HG02852 (cell line): ENCODE results near the gene ABCA8.
"Not testable (repeated sequence)": the region's sequence is repeated elsewhere in the genome, so short reads cannot be mapped to it uniquely, and the experiment has no call there.

ENCODE experiments used
- ATAC-seq: cut with Tn5 transposase; IDR thresholded peaks from one replicate; pipeline ENCODE4 v1.9.1; 2021; ENCODE audit warnings: mild to moderate bottlenecking, moderate library complexity; ENCODE audit not compliant: unreplicated experiment

ABCA8 gene, protein sequence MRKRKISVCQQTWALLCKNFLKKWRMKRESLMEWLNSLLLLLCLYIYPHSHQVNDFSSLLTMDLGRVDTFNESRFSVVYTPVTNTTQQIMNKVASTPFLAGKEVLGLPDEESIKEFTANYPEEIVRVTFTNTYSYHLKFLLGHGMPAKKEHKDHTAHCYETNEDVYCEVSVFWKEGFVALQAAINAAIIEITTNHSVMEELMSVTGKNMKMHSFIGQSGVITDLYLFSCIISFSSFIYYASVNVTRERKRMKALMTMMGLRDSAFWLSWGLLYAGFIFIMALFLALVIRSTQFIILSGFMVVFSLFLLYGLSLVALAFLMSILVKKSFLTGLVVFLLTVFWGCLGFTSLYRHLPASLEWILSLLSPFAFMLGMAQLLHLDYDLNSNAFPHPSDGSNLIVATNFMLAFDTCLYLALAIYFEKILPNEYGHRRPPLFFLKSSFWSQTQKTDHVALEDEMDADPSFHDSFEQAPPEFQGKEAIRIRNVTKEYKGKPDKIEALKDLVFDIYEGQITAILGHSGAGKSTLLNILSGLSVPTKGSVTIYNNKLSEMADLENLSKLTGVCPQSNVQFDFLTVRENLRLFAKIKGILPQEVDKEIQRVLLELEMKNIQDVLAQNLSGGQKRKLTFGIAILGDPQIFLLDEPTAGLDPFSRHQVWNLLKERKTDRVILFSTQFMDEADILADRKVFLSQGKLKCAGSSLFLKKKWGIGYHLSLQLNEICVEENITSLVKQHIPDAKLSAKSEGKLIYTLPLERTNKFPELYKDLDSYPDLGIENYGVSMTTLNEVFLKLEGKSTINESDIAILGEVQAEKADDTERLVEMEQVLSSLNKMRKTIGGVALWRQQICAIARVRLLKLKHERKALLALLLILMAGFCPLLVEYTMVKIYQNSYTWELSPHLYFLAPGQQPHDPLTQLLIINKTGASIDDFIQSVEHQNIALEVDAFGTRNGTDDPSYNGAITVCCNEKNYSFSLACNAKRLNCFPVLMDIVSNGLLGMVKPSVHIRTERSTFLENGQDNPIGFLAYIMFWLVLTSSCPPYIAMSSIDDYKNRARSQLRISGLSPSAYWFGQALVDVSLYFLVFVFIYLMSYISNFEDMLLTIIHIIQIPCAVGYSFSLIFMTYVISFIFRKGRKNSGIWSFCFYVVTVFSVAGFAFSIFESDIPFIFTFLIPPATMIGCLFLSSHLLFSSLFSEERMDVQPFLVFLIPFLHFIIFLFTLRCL (N-terminal part only)

DNA sequence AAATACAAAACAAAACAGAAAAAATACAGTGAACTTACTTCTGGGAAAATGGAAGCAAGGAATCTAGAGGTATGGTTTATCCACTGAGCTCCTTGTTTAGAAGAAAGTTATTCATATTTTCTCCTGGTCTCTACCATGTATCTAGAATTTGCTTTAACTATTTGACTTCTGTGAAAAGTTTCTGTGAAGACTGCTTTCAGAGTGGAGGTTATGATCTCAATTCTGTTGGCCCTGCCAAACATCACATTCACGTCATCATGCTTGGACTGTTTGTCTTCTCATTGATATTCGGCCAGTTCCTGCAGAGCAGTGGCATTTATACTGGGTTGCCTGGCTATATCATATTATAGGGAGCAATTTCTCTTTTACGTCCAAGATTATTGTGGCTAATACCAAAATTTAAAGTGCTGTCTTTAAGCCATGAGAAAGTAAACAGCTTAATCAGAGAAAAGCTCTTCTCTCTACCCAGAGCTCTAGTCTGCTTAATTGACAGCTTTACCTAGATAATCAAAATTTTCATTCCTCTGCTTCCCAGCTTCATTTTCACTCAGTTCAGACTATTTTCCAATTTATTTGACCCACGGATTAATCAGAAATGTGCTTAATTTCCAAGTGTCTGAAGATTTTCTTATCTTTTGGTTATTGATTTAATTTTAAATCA is at the start of gene ABCA8:
ABCA8 (minus strand) TSS at position 212 of the 661 bp plus-strand sequence. CDS start 13,358 bp downstream, outside the sequence.
- no peak for ATAC-seq

DNA sequence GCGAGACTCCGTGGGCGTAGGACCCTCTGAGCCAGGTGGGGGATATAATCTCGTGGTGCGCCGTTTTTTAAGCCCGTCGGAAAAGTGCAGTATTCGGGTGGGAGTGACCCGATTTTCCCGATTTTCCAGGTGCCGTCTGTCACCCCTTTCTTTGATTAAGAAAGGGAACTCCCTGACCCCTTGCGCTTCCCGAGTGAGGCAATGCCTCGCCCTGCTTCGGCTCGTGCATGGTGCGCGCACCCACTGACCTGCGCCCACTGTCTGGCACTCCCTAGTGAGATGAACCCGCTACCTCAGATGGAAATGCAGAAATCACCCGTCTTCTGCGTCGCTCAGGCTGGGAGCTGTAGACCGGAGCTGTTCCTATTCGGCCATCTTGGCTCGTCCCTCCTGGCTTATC is 49.6 kb upstream of the ABCA8 start:
- not testable (repeated sequence) for ATAC-seq

DNA sequence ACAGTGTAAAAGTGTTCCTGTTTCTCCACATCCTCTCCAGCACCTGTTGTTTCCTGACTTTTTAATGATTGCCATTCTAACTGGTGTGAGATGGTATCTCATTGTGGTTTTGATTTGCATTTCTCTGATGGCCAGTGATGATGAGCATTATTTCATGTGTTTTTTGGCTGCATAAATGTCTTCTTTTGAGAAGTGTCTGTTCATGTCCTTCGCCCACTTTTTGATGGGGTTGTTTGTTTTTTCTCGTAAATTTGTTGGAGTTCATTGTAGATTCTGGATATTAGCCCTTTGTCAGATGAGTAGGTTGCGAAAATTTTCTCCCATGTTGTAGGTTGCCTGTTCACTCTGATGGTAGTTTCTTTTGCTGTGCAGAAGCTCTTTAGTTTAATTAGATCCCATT is 44.6 kb upstream of the ABCA8 start:
- ATAC-seq = not testable (repeated sequence)

DNA sequence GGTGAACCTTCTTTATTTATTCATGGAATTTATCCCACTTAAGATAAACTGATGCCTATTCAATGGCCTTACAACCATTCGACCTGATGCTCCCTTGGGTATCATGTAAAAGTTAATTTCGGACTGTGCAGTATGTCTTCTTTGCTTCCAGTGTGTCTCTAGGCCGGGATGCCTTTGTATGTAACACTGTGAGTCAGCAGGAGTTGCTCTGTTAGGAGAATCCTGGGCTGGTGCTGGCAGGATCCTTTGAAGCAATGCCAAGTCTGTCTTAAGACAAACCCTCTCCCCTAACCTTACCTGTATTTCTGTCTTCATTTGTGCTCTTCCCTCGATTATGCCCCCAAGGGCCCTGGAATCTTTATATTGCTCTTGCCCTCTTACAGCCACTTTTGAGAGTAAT is 37.9 kb upstream of the ABCA8 start:
- no peak for ATAC-seq

DNA sequence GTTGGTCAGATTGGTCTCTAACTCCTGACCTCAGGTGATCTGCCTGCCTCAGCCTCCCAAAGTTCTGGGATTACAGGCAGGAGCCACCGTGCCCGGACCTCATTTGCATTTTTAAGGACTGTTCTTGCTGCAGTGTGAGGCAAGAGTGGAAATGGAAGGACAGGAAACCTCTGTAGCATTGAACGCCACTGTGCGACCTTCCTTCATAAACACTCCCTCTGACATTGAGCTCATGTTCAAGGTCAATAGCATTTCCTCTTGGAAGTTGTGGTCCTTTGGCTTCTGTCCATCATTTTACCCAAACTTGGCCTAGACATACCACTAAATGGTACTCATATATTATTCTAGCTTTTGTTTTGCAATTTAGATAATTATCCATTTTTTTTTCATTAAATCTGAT is 32.8 kb upstream of the ABCA8 start:
- no peak for ATAC-seq

DNA sequence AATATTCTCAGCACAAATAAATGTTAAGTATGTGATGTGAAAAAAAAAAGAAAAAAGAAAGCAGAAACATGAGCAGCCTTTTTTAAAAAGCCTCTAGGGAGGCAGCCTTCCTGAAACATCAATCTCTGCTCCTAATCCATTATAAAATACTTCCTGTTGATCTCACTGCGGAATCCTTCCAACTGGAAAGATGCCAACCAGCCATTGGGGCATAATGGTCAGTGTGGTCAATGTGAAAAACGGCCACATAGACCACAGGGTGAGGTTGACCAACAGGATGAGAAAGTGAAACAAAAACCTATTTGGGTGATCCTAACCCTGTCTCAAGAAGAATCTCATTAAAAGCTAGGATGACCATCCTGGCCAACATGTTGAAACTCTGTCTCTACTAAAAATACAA is 26.1 kb upstream of the ABCA8 start:
- ATAC-seq = no peak

DNA sequence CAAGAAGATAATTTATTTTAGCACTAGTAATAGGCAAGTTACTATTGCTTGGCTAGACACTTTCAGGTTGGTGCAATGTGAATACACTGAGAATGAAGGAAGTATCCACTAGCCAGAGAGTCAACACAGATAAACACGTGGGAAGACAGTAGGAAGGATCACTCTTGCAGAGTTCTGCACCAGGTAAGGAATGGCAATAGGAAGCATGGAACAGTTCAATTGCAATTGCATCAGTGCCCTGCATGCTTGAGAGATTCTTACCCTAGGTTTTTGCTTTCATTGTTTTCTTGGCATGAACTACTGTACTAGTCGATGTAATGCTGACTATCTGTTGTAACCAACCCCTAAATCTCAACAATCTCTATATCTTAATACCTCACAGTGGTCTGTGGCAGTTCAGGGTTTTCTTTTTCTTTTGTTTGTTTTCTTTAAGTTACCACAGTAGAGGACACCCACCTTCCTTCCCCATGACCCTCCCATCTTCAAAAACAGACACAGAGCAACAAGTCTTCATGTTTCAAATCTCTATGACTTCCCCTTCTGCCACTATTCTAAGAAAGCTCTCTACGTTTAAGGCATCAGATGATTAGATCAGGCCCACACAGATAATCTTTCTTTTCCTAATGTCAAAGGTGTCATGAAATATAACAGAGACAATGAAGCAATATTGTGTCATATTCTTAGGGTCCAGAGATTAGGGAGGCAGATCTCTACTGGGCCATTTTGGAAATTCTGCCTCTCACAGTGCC is 18.1 kb upstream of the ABCA8 start:
- ATAC-seq = no peak

DNA sequence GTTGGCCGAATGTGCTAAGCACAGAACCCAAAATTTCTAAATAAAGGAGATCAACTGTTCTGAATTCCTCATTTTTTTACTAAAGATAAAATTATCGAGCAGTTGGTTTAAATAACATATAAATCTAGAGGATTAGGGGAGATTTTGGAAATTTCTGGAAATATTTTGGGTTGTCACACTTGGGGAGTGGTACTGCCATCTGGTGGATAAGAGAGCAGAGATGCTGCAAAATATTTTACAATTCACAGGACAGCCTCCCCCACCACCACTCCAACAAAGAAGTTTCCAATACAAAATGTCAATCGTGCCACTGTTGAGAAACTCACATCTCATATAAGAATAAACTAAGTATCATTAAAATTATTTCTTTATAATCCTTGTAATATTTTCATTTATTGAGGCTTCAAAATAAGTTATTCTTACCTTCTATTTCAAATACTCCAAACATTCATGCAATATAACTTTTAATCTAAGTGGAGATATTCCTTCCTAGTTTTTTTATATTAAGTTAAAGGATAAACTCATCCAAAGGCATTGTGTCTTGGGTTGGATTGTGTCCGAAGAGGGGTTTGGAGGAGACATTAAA is 17.0 kb upstream of the ABCA8 start:
- ATAC-seq = no peak

DNA sequence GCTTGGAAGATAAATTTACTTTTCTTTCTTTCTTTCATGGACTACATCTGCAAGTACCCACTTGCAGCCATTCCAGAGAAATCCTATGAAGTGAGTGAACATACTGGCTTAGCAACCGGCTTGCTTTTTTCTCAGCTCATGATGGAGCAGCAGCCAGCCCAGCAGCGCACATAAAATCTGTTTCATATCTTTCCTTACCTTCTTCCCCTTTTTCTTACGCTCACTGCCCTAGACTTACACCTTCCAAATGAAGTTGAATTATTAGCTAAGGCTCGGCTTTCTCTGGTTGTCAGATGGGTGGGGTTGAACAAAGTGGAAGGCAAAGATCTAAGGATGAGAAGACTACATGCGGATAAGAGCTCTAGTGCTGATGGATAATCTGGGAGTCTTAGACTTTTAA is 13.9 kb upstream of the ABCA8 start:
- ATAC-seq = no peak

DNA sequence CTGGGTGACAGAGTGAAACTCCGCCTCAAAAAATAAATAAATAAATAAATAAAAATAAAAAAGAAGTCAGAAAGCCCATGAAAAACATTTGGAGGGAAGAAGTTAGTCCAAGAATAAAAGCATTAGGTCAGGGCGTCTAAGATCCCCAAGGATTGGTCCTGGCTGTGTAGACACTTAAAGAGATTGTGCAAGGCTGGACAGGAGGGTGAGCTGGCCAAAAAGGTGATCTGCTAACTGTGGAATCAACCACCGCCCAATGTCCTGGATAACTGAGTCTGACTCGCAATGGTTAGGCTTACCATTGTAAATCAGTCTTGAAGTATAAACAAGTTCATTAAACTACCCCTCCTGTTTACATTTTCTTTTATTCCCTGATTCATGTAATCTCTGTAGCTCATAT is 8.8 kb upstream of the ABCA8 start:
- no peak for ATAC-seq

DNA sequence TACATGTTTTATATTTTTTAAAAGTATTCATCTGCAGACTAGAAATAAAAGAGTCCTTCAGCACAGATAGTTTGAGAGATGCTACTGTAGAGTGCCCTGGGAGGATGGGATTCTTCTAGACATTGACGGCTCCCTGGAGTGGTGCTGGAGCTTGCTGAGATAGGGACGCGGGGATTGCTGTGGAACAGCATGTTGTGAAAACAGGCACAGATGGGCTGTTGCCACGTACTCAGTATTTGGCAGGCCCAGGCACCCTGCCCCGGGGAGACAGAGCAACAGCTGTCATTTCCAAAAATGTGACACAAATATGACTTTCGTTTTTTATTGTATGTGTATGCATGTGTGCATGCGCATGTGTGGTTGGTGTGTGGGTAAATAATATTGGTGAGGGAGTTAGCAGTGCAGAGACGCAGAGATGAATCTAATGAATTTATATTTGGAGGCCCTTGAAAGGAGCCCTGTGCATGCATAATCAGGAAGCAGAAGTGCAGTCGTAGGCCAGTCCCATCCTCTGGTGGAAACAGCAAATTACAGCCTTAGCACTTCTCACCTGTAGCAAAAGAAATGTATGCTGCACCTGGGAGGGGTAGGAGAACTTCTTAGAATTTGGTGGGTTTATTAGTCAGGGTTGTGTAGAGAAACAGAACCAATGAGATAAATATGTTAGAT is 6.2 kb upstream of the ABCA8 start:
- ATAC-seq = no peak

DNA sequence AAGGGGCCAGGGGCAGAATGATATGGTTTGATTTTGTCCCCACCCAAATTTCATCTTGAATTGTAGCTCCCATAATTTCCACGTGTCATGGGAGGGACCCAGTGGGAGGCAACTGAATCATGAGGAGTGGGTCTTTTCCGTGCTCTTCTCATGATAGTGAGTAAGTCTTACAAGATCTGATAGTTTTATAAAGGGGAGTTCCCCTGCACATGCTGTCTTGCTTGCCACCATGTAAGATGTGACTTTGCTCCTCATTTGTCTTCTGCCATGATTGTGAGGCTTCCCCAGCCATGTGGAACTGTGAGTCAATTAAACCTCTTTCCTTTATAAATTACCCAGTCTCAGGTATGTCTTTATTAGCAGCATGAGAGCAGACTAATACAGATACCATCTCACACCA is 3.9 kb upstream of the ABCA8 start:
- not testable (repeated sequence) for ATAC-seq

DNA sequence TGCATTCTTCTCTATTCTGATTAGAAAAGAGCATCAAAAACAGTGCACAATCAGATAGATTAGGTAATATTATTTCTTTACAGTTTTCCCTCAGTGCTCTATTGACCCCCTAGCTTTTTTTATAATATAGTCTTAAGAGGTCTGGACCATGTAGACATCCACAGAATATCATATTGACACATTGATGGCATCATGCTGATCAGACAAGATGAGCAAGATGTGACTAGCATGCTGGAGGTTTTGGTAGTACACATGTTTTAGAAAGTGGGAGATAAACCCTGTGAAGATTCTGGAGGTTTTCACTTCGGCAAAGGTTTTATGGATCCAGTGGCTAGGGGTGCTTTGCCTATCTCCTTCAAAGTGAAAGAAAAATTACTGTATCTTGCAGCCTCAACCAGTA is 2.8 kb upstream of the ABCA8 start:
- no peak for ATAC-seq

DNA sequence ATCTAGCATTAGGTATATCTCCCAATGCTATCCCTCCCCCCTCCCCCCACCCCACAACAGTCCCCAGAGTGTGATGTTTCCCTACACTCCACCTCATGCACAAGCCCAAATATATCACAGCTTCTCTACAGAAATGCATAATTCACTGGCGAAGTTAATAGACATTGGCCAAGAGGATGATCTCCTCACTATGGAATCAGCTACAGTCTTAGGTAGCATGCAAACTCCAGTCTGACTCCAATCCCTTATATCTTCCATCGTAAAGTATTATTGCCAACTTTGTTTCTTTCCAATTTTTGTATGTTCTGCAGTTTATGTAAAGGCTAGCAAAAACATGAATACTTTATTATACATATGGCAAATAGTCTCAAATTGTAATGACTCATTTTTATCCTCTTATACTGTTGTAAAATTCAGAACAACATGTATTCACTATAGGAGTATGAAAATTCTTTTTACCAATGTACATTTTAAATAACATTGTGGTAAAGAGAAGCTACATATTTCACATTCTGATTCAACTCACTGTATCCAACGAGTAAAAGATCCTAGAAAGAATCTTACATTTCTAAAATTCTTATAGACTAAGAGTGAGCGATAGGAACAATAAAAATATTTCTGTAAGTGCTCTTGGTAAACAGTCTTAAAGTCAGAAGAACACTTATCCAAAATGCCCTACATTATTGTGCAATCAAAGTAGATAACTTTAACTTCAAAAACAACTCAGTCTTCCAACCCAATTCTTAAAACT is 871 bp downstream of the ABCA8 start:
- ATAC-seq = no peak

DNA sequence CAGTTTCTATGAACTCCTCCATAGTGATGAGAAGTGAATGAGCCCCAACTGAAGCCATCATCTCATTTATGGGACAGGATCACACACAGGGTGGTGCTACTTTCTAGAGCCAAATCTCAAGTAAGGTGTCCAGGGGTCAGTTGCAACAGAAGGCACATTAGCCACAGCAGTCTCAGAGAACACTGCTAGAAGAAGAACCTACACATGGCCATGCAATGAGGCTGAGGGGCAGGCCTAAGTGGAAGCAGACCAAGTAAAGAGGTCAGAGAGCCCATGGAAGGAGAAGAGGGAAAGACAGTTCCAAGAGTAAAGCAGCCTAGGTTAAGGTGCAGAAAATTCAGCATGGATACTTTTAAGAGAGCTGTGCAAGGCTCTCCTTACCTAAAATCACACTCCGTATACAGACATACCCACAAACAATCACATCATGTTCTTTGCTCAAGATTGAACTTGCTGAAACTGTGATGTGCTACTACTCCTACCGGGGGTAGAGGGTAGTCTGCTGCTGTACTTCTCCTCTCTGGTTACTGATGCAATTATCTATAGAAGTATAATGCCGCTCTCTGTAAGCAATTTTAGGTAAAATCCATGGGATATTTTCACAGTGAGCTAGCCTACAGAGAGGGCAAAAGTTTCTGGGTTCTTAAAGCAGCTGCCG is 1.7 kb downstream of the ABCA8 start:
- ATAC-seq = no peak

DNA sequence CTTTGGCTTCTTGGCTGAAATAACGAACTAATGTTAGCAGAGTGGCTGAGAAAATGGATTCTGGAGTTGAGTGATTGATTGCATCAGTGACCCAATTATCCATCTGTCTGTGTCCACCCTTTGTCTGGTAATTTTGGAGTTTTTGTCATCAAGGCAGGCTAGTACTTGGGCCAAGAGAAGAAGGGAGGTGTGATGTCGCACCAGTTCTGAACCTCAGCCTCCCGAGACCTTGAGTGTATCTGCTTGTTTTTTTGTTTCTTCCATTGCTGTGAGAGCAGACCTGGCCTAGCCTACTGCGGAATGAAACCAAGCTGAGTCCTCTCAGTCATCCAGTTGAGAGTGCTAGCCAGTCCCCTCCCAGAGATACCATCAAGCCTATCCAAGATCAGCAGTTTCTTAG is 4.5 kb downstream of the ABCA8 start:
- ATAC-seq = no peak

DNA sequence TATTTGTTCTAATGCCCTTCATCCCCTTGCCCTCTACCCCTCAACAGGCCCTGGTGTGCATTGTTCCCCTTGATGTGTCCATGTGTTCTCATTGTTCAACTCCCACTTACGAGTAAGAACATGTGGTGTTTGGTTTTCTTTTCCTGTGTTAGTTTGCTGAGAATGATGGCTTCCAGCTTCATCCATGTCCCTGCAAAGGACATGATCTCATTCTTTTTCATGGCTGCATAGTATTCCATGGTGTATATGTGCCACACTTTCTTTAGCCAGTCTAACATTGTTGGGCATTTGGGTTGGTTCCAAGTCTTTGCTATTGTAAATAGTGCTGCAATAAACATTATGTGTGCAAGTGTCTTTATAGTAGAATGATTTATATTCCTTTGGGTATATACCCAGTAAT is 7.3 kb downstream of the ABCA8 start:
- not testable (repeated sequence) for ATAC-seq
